ENCODE measurements around the gene CLTCL1.

Gene CLTCL1

GRCh38 chr22:19193879-19194278 is 97.6 kb downstream of the CLTCL1 start:
- no peak for DNase-seq

GRCh38 chr22:19187716-19188563 is 103.6 kb downstream of the CLTCL1 start:
- no peak for DNase-seq

- DNase-seq: no peak
Measured at GRCh38 chr22:19184276-19184997, 107.1 kb downstream of the CLTCL1 start.

- no peak for DNase-seq
Measured at GRCh38 chr22:19183216-19183615, 108.3 kb downstream of the CLTCL1 start.

GRCh38 chr22:19182472-19183157 is 108.9 kb downstream of the CLTCL1 start:
- DNase-seq: no peak

- DNase-seq: no peak
Measured at GRCh38 chr22:19181786-19182471, 109.6 kb downstream of the CLTCL1 start.

GRCh38 chr22:19180740-19181410 is 110.6 kb downstream of the CLTCL1 start:
- DNase-seq: no peak

- no peak for DNase-seq
Measured at GRCh38 chr22:19180234-19180633, 111.3 kb downstream of the CLTCL1 start.

- DNase-seq: peak; percentile 75
Measured at GRCh38 chr22:19179497-19180048, 111.9 kb downstream of the CLTCL1 start.

GRCh38 chr22:19178657-19179496 is 112.6 kb downstream of the CLTCL1 start, which contains the start of gene SLC25A1:
Gene SLC25A1, minus strand, starts transcription at chr22:19178736. Its CDS starts 63 bp downstream, at chr22:19178673.
- DNase-seq: peak; percentile 83

GRCh38 chr22:19178065-19178656 is 113.4 kb downstream of the CLTCL1 start:
- peak; percentile 60 for DNase-seq

- DNase-seq: peak; percentile 37
Measured at GRCh38 chr22:19177164-19178064, 114.1 kb downstream of the CLTCL1 start.

GRCh38 chr22:19176732-19177131 is 114.8 kb downstream of the CLTCL1 start:
- no peak for DNase-seq

GRCh38 chr22:19176175-19176643 is 115.3 kb downstream of the CLTCL1 start:
- no peak for DNase-seq

- DNase-seq: no peak
Measured at GRCh38 chr22:19175602-19176174, 115.8 kb downstream of the CLTCL1 start.

GRCh38 chr22:19175026-19175601 is 116.4 kb downstream of the CLTCL1 start:
- no peak for DNase-seq

GRCh38 chr22:19174106-19175025 is 117.2 kb downstream of the CLTCL1 start:
- DNase-seq: no peak

Measured in DMS53 (cell line).